Measurements from ENCODE around the gene FOXL2NB. TPM values are rescaled to one million over a fixed set of nuclear protein-coding genes. Genes with fewer than 3 reads are reported as not detected.

The FOXL2NB gene
- polyA plus RNA-seq, 1 donor, result 0.07 TPM

DNA sequence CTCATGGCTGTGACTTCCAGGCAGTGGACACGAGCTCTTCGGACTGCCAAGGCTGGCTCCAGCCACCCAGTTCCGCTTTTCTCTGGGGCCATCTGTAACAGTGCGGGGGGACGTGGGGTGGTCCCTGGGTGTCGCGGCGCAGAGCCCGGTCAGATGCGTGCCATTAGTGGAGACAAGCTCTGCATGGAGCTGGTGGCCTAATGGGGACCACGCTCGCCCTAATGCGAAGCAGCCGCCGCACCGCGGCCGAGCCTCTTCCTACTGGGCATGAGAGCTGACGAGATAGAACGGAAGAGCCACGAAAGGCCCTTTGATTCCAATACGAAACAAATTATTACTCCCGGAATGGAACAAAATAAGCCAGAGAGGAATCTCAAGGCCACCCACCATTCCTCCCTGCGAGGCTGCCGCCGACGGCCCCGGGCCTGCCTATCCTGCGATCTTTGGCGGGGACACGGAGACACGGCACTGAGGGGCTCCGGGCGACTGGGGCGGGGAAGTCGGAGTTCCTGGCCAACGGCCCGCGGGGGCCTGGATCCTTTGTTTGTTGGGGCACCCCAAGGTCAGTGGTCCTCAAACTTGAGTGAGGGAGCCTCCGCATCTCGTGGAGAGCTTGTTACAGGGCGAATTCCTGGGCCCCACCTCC is 18.2 kb upstream of the FOXL2NB start:
- no peak for DNase-seq

DNA sequence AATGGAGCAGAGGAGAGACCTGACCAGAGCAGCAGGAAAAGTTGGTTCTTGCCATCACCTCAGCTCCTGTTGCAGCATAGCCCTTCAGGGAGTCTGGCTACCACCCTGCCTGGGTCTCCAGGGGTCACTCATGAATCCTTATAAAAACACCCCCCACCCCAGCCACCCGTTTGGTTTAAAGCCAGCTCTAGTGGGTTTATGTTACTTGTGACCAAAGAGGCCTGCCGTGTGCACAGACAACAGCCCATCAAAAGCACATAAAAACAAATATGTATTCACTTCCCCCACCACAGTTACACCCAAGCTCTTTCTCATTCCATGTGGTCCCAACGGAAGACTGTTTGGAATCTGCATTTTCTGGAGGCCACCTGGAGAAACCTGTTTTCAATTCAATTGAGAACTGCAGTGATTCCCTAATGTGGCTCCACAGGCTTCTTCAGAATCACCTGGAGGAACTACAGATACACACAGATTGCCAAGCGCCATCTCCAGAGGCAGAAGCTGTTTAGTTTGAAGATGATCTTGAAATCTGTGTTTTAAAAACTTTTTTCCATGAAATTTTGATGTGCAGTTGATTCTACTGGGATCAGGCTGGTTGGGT is 13.8 kb upstream of the FOXL2NB start:
- DNase-seq, result no peak

DNA sequence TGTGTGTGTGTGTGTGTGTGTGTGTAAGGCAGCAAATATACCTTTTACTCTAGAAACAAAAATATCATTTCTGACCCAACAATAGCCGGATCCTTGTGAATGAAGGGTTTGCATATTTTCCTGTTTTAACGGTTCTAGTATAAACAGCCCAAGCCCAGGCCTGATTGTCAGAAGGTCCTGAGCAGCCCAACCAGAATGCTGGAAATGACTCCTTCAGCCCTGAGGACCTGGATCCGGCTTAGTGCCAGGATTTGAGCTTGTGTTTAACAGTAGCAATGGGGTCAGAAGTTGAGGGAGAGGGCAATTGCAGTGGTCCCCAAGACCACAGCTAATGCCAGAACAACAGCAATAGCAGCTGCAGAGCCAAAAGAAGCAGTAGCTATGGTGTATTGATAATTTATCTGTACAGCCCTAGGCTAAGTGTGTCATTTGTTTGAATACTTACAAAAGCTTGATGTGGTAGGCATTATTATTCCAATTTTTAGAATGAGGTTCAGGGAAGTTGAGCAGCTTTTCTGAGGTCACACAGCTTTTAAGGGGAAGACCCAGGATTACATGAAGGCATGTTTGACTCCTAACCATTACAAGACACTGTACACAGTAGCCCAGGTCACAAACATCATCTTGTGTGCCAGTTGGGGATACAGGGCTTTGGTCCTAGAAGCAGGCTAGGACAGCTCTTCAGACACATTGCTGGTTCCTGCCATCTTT is 12.9 kb upstream of the FOXL2NB start:
- DNase-seq, result no peak

DNA sequence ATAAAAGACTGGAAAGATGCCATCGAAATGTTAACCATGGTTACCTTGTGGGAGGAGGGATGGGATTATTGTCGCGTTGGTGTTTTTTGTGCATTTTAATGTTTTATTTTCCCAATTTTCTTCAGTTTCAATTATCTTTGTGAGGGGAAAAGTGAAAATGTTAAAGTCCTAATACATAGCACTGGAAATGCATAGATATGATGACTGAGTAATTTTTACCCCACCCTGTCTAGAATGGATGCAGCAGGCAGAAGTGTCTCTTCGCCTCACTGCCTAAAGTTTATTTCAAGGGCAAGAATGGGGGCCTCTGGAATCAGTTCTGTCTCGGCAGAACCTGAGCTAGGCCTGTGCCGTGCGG is 11.5 kb upstream of the FOXL2NB start:
- DNase-seq, result no peak

DNA sequence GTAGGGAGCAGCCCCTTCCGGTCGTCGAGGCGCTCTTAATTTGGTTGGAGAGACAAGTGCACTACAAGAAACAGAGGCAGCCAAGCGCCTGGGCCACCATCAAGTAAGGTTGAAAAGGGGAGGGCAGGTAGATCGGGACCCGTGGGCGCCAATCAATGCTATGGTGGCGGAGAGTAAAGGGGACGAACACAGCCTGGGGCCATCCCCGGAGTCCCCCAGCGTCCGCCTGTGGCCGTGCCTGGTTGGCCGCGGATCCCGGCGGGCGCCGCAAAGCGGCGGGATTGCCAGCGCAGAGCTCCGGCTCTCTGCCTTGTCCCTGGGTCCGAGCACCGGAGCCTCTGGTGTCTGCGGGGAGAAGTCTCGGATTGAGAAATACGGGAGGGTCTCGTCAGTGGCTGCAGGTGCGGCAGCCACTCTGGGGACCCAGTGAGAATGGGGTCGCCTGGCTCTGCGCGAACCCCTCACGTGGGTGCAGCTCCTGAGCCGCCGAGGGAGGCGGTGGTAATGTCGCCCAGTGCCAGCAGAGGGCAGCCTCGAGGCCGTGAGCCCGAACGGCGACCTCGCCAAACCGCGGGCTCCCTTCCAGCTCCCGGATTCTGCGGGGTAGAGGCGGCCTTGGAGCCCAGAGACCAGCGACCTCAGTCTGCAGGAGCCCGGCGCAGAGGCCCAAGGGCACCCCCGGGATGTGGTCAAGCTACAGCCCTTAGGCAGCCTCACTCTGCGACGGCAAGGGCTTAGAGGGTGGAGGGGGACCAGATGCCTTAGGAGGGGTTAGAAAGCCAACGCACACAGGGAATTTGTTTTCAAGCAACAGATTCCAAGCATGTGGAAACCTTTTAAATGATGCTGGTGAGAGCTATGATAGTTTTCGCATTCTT is 10.9 kb upstream of the FOXL2NB start:
- no peak for DNase-seq

DNA sequence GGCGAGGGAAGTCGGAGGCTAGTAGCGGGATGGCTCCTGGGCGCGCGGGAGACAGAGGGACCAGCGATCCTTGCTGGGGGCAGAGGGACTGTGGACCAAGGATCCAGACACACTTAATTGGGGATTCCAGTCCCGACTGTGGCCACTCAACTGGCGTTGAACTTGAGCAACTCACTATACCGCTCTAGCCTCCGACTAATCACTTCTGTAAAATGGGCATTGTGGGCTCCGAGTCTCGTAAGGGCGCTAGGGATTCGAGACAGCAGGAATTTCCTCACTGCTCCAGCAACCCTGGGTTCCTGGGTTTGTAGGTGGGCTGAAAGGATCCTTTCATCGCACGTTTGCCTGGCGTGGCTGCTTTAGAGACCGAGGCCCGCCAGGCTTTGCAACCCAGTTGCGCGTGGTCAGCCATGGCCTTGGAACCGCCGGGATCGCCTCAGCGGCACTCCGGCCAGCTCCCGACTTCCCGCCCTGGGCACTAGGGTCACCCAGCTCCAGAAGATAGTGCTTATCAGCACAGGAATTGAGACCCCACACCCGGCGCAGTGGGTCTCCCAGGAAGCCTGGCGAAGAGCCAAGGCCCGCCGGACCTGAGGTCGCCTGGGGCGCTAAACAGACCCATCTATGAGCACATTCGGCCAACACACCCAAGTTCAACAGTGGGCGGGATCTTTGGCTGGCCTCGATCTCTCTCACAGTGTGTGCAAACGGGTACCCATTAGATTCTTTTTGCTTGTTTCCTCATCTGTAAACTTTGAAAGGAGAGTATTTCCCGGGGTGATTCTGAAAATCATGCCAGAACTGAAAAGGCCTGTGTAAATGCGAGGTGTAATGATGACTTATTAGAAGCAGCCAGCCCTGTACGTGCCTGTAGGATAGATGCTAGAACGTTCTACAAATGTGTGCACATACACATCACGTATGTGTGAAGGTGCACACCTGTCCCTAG is 10.0 kb upstream of the FOXL2NB start:
- no peak for DNase-seq

DNA sequence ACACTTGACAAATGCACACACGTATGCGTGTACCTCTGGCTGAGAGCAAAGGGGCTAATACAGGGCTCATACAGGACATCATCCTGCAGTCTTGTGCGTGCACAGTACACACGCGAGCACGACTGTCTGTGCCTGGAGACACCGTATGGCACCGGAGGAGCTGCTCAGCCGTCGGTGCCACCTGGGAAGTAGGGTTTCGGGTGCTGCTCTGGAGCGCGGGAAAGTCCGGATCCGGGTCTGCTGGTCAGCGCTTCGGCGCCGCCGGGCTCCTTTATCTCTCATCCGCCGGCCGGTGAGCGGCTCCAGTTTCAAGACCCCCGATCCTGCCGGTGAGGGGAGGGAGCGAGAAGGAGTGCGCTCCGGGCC is 9.3 kb upstream of the FOXL2NB start:
- no peak for DNase-seq

DNA sequence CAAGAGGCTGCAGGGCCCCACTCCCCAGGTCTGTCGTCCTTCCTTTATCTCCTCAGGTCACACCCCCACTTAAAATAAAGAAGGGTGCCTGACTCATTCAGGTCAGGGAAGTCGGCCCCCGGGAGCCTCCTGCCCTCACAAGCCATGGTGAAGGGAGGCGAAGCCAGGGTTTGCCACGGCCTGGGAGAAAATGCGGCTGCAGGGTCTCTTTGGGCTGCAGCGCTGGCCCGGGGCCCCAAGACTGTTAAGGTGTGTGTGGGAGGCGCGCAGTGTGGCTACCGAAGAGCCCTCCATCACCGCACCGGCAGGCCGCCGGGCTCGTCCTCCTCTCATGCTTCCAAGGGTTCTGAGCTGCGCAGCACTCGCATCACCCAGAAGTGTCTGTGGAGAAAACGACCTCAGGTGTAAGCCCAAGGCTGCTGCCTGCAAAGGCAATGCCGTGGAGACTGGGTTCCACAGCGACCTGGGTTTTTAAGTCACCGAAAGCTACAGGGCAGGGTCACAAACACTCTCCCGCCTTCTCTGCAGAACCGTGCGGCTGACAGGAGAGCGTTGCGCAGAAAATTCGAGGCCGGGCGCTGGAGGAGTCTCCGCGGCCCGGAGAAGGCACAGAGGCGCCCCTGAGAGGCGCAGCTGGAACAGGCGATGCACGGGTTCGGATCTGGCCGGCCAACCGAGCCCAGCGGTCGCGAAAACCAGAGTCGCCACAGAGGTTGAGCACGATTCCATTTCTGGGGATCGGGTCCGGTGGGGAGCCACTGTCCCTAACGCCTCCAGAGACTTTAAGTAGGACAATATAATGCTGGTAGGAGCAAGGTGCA is 8.8 kb upstream of the FOXL2NB start:
- no peak for DNase-seq

DNA sequence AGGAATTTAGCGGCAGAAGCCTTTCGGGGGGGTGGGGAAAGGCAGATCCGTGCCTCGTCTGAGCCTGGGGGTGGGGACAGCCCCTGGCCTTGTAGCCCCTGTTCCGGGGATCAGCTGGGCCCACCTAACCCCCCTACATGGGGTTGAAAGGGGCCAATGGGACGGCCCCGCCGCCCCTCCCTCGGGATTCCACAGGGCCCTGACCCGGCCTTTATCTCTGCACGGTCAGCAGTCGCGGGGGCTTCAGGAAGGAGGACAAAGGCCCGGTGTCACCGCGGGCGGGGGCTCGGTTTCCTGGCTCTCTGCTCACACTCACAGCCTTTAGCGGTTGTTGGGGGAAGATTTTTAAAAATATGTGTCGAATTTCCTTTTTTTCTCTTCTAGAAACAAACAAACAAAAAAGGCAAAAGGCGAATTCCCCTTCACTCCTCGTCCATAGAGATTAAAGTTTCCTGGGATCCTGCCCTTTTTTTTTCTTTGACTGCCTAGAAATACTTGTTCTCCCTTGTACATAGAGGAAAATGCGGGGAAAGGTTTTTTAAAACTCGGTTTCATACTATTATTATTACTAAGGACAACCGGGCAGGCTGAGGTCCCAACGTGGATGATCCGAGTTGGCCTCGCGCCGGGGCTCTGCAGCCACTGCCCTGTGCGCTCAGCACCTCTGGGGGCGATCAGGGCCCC is 8.0 kb upstream of the FOXL2NB start:
- DNase-seq, result no peak

DNA sequence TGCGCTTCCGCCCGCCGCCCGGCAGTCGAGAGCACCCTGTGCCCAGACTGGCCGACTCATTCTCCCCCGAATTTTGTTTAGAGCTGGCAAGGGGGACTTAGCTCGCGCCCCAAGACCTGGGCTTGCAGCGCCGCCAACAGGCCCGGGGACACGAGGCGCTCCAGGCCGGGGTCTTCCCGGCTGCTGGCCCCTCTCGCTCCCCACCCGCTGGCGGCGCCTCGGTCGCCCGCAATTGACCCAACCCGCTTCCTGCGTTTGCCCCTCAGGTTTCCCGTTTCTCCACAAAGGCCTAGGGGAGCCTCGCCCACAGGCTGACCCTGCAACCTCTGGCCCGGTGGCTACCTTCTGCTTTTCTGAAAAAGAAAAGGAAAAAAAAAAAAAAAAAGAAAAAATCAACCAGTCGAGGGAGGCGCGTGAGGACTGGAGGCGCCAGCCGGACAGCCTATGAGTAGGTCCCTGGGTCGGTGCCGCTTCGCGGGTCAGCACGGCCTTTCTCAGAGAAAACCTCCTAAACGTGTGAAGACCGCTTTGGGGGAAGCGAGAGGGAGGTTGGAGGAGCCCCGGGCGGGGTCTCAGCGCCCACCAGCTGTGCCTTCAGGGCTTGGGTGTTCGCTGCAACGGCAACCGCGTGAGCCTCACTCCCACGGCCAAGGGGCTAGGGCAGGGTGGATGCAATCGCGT is 7.3 kb upstream of the FOXL2NB start:
- DNase-seq, result no peak

DNA sequence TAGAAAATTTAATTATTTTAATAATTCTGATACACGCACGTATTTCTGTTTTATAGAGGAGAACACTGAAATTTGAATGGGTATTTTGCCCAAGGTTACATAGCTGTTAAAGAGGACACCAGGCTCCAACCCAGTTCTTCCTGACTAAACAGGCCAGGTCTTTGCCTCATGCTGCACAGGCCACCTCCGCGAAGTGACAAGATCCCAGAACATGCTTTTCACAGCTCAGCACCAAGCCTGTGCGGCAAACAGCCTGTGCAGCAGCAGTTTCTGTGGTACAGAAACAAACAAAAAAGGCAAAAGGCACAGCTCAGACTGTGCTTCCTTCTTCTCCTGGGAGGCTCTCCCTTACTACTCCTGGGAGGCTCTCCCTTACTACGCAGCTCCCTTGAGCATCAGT is 6.6 kb upstream of the FOXL2NB start:
- no peak for DNase-seq

DNA sequence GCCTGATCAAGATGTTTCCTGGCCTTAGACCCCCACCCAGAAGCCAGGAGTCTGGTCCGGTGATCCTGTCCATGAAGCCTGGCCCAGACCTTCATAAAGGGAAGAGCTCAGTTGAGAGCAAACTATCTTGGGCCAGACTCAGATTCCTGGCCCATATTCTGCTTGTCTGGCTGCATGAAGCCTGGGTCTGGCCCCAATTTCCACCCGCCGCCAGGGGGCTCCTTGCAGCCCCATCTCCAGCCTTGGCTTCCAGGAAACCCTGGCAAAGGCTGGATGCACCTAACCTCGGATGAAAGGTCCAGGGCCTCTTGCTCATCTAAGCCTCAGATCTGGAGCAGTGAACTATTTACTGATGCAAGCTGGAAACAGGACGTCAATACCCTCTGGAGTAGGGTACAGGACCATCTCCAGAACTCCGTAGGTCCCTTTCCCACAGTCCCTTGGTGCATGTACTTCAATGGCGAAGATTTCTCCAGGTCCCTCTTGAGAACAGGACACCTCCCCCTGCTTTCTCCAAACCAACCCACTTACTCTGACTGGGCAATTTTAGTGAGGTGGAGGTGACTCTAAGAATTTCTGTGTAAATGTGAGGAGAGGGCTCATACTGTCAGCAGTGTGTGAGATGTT is 5.6 kb upstream of the FOXL2NB start:
- no peak for DNase-seq

DNA sequence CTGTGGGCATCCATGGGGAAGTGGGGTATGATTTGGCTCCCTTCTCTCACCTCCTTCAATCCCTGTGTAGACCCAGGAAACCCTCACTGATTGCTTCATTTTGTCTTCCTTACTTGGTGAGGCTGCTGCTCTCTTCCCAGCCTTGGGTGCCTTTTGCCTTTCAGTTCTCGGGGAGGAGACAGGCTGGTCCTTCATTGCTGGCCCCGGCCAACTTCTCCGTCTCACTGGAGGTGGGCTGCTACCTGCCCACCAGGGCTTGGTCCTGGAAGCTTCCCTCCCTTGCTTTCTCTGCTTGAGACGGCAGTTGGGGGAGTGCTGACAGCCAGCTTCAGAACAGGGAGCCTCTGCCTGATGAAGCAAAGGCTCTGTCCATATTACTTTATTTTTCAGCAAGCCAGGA is 4.7 kb upstream of the FOXL2NB start:
- no peak for DNase-seq

DNA sequence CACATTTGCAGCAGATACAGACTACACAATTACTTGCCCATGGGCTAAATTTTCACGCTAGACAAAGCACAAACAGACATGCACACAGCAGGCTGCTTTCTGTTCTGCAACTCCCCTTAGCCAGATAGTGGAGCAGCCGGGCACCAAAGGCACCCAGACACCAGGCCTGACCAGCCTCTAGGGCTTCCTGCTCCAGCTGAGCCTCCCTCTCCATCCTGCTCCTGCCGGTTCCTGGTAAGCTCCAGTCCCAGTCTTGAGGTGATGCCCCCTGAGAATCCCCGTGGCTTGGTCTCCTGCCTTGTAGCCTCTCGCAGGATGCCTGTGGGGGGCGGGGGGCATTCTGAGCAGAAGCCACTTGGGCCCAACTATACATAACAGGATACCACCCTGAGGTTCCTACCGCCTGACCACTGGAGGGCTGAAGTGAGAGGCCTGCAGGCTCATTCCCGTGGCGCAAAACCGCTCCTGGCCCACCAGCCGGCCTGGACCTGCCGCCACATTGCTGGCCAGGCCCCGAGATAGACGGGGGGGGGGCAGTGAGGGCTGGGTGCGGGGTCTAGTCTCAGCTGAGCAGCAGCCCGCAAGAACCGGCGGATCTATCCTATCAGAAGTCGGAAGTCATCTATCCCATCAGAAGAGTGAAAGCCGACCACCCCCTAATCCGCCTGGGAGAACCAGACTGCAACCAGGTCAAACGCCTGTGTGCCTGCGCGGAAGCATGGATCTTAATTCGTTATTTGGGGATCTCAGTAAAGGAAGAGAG is 4.0 kb upstream of the FOXL2NB start:
- DNase-seq, result no peak

DNA sequence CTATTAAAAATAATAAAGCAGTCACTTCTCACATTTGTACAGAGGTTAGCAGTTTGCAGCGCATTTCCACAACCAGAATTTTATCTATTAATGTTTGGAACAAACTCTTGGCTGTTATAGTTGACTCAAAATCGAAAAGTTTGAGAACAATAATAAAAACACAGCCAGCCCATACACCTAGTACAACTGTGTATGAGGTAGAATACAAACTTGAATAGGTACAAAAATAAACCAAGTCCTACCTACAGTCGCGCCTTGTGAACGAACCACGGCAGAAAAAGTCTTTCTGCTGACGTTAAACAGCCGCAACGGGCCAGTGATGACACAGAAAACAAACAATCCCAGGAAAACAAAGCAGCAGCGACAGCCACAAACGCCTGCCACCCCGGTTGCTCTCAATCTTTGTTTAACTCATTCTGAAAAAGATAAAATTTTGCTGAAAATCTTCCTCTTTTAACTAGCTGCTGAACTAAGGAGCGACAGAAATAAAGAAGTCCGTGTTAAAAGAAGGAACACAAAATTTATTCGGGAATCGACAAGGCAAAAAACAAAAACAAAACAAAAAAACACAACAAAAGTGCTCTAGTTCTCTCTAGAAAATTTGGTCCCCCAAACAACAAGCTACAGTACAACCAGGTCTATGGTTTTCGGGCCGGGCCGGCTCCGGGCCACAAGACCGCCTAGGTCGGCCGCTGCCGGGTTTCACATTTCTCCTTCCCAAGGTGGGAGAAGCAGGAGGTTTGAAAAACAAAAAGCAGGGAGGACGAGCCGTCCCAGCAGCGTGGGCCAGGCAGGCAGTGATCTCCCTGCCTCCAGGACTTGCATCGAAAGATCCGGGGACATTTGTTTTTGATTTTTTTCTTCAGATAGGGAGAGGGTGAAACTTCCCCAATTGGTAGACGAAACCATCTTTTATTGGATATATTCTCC is 3.0 kb upstream of the FOXL2NB start:
- DNase-seq, result no peak

DNA sequence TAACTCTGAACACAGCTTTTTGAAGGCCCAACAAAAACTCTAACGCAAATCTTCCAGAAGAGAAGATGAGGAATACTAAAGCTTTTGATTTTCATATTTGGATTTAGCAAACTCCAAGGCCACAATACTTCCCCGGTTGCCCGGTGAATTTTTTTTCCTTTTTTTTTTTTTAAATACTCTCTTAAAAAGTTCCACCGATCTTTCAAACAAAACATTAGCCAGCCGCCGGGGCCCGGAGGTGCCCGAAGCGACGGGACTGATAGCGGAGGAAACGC is 2.4 kb upstream of the FOXL2NB start:
- no peak for DNase-seq

DNA sequence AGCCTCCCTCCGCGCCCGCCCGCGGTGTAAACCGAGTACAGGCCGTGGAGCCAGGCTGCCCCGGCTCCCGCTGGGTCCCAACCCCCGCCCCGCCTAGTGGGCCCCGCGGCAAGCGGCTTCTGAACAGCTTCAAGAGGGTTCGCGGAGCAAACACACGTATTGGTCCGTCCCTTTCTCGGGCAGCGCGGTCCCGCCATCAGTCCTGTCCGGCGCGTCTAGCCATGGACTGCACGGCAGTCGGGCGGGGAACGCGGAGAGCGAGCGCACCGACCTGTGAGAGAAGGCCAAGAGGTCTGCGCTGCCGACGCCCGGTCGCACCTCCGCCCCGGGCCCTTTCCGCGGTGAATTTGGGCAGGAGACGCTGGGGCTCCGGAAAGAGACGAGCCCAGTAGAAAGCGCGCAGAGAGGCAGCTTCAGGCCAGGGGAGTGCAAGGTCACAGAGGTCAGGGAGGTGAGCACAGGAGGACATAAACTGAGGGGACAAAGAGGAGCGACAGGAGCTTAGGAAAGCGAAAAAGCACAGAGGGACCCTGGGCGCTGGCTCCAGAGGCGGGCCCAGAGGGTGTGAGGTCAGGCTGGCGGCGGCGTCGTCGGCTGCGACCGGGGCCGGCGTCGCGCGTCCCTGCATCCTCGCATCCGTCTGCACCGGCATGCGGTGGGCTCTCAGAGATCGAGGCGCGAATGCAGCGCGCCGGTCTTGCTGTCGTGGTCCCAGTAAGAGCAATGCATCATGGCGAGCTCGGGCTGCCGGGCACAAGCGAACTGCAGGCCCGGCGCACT is 1.9 kb upstream of the FOXL2NB start:
- no peak for DNase-seq
